ENCODE results near the gene BOLA1.
"Not testable (repeated sequence)": the region's sequence is repeated elsewhere in the genome, so short reads cannot be mapped to it uniquely, and the experiment has no call there.

The BOLA1 gene
- 15.4 to 15.9 reads per million in 2 donors for total RNA-seq

GRCh38 chr1:149899460-149900284, at the start of gene BOLA1:
Gene BOLA1, plus strand, starts transcription at chr1:149899568. Its CDS starts 492 bp downstream, at chr1:149900060.
- peak; percentile 49 for DNase-seq

DNA sequence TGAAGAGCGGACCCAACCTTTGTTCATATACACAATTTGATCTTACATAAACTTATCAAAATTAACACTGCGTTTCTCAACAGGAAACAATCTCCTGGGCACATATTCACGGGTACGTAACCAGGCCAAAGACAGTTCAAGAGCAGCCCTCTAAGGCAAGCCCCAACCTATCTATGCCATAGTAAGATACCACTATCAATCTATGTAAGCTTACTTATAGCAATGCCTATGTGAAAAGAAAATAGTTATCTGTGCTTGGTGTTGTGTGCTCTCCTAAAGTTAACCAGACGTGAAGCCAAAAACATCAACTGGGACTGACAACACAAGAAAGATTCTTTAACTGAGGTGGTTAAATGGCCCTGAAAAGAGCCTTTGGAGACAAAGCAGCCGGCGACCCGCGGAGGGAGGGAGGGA, 49.4 kb upstream of the BOLA1 start:
- no peak for DNase-seq

DNA sequence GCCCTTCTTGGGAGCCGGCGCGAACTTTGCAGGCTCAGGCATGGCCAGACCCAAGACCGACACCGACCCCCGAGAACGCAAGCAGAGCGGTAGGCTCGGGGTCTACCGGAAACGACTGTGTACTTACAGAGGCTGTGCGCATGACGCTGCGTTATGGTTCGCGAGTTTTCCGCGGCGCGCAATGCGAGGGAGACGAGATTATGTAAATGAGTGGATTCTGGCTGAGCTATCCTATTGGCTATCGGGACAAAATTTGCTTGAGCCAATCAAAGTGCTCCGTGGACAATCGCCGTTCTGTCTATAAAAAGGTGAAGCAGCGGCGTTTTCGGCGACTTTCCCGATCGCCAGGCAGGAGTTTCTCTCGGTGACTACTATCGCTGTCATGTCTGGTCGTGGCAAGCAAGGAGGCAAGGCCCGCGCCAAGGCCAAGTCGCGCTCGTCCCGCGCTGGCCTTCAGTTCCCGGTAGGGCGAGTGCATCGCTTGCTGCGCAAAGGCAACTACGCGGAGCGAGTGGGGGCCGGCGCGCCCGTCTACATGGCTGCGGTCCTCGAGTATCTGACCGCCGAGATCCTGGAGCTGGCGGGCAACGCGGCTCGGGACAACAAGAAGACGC, 48.5 kb upstream of the BOLA1 start:
- DNase-seq: not testable (repeated sequence)

DNA sequence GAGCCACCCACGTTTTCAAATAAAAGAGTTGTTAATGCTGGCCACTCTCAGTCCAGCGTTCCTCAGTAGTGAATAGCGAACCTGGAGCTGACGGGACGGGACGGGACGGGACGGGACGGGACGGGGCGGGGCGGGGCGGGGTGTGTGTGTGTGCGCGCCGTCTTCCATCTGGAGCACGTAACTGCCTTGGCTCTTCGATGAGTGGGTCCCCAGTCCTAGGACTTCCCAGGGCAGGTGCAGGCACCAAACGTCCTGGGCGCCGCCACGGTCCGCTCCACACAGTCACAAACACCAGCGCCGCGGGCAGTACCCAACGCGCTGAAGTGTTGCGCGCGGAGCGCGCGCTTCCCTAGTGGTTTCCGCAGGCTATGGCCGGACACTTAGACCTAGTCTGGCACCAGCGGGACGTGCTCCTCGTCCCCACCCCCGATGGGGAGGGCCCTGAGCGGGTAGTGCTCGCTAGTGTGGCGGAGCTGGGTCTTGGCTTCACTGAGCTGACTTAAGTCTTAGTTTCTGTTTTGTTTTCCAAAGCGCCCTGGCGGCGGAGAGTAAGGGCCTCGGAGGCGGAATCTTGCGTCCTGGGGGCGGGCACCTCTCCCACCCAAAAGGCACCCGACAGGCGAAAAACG, 47.7 kb upstream of the BOLA1 start:
- DNase-seq: not testable (repeated sequence)

- DNase-seq: not testable (repeated sequence)
Measured at GRCh38 chr1:149852263-149852662, 47.1 kb upstream of the BOLA1 start.

DNA sequence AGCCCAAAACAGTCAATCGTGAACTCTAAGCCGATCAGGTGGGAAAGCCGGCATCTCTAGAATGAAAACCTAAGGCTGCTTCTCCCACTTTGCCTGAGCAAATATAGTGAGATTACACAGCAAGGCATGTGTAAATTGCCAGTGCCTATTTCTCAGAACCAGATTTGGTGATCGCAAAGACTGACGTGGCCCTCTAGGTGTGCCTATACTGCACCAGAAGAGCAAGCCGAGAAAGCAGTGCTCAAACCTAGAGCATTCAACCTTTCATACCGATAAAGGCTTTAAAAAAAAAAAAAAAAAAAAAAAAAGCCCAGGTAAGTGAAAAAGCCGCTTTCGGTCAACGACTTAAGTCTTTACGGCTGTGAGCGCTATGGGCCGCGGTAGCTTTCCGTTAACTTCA, 39.1 kb upstream of the BOLA1 start:
- DNase-seq: not testable (repeated sequence)

DNA sequence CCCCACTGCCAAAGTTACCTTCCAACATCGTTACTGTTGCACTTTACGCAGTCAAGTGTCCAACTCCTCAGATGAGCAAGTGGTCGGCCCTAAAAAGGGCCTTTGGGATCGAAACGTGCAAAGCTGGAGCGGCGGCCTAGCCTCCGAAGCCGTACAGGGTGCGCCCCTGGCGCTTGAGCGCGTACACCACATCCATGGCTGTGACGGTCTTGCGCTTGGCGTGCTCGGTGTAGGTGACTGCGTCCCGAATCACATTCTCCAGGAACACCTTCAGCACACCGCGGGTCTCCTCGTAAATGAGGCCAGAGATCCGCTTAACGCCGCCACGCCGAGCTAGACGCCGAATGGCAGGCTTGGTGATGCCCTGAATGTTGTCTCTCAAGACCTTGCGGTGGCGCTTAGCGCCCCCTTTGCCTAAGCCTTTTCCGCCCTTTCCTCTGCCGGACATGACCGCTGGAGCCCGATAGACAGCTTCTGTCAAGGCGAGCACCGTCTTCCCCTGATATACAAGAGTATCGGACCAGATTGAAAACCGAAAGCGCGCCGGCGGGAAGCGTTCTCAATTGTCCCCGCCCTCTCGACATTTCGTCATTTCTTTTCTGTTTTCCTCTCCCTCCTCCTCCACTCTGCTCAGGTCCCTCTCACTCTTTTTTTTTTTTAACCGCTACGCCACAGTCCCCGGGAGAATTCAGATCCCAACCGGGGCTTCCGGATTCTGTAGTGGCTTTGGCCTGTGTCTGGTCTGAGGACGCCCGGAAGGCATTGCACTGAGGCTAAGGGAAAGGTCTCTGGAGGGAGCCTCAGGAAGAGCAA, 38.5 kb upstream of the BOLA1 start:
- not testable (repeated sequence) for DNase-seq

DNA sequence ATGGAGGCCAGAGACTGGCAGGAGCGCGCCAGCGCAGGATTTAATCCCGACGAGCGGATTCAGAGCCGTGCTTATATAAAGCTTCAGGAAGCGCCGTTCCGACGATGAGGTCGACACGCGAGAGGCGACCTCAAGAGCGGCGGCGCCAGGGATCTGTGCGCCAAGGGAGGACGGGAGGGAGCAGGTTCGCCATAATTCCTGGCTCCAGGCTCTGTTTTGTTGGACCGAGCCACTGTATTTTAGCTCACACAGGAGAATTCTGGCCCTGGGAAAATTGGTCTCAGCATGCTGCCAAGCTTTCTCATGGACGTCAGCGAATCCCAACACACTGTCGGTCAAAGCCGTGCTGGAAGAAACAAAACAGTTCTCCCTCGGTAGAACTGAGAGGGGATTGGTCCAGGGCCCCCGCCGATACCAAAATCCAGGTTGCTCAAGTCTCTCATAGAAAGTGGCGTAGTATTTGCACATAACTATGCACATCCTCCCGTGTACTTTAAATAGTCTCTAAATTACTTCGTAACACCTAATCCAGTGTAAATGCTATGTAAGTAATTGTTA, 37.8 kb upstream of the BOLA1 start:
- DNase-seq: not testable (repeated sequence)

DNA sequence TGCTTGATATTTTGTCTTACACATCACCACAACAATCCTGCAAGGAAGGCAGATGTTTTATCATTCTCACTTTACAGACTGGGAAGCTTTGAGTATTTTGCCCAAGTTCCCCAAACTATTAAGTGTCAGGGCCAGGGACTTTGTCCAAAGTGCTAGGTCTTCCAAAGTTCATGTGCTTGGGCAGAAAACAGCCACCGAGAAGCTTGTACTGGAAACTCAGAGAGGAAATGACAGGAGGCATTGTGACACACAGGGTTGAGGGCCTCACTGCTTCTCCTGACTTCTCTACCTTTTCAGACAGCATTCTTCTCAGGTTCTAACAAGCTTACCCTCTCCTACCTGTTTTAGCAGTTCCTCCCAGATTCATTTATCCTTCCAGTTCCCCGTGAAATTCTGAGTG, 32.5 kb upstream of the BOLA1 start:
- not testable (repeated sequence) for DNase-seq

DNA sequence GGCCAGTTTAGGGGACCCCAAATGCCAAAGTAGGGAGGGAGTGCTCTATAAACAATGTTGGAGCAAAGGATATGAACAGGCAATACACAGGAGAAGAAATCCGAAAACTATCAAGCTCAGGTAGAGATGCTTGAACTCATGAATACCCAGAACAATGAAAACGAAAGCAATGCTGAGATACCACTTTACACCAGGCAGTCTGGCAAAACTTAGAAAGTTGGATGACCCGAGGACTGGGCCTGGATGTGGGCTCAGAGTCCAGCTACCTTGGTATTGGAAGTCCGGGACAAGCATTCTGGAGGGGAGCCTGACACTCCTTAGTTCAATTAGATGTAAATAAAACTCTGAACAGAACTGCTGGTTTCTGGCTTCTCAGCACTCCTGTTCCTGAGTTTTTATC, 26.3 kb upstream of the BOLA1 start:
- DNase-seq: not testable (repeated sequence)

DNA sequence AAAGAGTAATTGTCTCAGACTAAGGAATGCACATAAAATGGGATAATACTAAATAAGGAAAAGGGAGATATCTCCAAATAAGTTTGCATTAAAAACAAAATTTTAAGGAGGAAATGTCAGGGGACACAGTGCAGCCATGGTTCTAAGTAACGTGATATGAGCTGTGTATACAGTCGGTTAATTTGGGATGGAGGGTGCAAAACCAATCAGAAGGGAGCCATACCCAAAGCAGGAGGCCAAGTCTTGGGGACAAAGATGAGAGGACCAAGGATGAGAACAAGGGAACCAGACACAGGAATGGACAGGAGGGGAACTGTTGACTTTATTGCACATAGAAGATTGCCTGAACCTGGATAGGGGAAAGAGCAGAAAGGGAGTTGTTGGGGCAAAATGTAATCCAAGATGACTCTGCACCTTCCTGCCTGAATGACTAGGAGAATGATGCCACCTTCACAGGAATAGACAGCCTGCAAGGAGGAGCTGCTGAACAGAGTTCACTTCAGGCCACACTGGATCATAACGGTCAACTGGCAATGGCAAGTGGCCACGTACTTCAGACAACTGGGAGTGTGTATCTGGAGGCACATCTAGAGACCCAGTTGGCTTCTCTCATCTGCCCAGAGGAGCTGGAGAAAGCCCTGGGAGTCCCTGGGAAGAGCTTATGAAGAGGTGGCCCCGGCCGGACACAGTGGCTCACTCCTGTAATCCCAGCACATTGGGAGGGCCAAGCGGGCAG, 22.0 kb upstream of the BOLA1 start:
- no peak for DNase-seq

DNA sequence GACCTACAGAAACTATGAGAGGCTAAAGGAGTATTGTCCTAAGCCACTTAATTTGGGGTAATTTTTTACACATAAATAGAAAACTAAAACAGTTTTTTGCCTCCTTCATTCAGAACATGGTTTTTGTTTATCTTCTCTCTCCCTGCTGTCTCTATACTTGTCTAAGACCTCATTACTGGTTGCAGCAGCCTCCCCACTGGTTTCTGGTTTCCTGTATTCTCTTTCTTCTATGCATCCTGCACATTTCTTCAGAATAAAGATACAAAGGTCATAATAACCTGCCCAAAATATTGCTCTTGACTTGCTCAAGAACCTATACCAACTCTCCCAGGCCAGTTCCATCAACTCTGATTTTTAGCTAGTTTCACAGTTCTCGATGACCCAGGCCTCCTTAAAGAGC, 19.8 kb upstream of the BOLA1 start:
- DNase-seq: no peak

DNA sequence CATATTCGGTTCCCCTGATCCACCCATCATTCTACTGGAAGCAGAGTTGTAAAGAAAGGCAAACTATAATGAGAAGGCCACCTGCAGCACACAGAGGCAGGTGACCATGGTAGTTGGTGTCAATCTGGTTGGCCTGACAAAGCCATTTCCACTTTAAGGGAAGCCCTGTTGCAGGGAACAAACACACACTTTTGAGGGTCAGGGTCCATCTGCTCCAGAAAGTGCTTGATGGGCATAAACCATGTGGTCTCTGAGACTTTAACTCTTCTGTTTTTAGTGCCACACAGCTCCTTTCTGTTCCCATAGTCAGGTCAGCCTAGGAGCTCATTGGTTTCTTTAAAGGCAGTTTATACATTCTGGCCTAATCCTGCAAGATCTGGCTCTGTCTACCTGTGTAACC, 17.5 kb upstream of the BOLA1 start:
- no peak for DNase-seq

- DNase-seq: no peak
Measured at GRCh38 chr1:149883598-149884247, 15.6 kb upstream of the BOLA1 start.

- no peak for DNase-seq
Measured at GRCh38 chr1:149884433-149885338, 14.7 kb upstream of the BOLA1 start.

- peak; percentile 39 for DNase-seq
Measured at GRCh38 chr1:149885339-149886120, 13.8 kb upstream of the BOLA1 start.

GRCh38 chr1:149886121-149886395, 13.3 kb upstream of the BOLA1 start:
- peak; percentile 21 for DNase-seq

DNA sequence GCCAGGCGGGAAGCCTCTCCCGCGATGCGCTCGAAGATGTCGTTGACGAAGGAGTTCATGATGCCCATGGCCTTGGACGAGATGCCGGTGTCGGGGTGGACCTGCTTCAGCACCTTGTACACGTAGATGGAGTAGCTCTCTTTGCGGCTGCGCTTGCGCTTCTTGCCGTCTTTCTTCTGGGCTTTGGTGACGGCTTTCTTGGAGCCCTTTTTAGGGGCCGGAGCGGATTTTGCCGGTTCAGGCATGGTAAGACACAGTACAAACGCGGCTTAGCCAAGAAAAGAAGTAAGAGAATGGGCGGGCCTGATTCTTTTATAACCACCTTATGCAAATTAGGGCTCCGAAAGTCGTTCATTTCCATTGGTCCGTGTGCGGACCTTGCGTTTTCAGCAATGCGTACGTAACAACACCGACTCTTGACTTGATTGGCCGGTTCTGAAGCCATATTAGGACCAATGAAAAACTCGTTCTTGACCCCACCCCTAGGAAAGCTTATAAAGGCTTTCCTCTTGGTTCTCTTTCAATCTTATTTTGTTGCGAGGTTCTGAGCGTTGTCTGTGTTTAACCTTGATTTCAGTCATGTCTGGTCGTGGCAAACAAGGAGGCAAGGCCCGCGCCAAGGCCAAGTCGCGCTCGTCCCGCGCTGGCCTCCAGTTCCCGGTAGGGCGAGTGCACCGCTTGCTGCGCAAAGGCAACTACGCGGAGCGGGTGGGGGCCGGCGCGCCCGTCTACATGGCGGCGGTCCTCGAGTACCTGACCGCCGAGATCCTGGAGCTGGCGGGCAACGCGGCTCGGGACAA, 12.8 kb upstream of the BOLA1 start:
- DNase-seq: peak; percentile 47

DNA sequence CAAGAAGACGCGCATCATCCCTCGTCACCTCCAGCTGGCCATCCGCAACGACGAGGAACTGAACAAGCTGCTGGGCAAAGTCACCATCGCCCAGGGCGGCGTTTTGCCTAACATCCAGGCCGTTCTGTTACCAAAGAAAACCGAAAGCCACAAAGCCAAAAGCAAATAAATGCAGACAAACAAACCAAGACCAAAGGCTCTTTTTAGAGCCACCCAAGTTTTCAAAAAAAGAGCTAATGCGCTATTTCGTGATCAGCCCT, 12.2 kb upstream of the BOLA1 start:
- DNase-seq: not testable (repeated sequence)
